Measurements from ENCODE around the gene XPO6.

XPO6 gene

DNA sequence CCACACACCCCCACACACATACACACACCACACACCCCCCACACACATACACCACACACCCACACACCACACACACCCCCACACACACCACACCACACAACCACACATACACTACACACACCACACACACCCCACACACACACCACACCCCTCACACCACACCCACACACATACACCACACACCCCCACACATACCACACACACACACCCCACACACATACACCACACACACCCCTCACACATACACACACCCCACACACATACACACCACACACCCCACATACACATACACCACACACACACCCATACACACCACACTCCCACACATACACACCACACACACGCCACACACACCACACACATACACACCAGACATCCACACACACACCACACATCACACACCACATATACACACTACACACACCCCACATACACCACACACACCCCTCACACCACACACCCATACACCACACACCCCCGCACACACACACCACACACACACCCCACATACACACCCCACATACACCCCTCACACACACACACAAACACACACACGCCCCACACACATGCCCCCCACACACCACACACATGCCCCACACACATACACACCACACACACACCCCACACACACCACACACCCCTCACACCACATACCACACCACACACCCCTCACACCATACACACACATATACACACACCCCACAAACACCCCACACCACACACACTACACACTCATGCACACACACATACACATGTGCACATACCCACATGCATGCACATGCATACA is 122.4 kb downstream of the XPO6 start:
- DNase-seq (ENCODE audit: low spot score), result no peak

DNA sequence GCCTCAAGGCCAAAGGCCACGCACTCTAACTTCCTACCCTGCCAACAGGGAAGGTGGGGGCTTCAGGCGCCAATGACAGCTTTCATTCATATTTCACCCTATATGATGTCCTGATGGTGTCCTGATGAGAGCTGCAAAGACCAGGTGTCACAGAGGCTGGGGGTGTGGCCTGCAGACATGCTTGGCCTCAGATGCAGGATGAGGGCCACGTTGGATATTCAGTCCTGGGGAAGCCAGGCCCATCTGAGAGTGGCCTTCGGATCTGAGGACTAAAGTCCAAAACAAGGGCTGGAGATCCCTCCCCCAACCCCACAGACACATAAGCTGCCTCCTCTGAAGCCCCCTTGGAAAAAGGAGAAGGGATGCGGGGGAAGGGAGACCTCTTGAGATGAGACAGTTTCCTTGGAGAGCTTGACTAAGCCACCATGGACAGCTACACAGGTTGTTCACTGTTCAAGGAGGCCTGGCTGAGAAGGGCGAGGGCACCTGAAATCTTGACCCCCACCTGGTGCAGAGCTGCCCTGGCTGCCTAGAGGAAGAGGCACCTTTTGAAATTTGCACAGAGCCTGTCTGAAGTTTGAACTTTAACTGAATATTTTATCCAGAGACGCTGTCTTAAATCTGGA is 124.0 kb downstream of the XPO6 start:
- DNase-seq (ENCODE audit: low spot score), result no peak

DNA sequence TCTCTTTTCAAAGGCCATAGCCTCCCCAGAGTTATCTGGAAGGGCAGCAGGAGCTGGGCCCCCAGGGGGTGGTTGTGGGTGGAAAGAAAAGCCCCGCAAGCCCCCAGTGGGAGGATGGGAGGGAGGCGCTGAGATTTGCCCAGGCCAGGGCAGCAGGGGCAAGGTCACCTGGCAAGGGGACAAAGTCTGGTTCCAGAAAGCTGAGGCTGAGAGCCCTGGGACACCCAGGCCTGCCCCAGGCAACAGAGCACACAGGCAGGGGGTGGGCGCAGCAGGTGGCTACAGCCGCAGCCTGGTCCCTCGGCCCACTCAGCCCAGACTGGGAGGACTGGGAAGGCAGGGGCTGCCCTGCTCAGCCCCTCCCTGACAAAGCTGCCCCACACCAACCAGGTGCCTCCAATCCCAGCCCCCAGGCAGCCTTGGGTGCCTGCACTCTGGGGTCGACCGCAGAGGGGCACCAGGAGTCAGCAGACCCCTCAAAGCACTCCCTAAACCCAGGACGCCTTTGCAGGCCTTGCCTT is 124.6 kb downstream of the XPO6 start:
- no peak for DNase-seq (ENCODE audit: low spot score)

DNA sequence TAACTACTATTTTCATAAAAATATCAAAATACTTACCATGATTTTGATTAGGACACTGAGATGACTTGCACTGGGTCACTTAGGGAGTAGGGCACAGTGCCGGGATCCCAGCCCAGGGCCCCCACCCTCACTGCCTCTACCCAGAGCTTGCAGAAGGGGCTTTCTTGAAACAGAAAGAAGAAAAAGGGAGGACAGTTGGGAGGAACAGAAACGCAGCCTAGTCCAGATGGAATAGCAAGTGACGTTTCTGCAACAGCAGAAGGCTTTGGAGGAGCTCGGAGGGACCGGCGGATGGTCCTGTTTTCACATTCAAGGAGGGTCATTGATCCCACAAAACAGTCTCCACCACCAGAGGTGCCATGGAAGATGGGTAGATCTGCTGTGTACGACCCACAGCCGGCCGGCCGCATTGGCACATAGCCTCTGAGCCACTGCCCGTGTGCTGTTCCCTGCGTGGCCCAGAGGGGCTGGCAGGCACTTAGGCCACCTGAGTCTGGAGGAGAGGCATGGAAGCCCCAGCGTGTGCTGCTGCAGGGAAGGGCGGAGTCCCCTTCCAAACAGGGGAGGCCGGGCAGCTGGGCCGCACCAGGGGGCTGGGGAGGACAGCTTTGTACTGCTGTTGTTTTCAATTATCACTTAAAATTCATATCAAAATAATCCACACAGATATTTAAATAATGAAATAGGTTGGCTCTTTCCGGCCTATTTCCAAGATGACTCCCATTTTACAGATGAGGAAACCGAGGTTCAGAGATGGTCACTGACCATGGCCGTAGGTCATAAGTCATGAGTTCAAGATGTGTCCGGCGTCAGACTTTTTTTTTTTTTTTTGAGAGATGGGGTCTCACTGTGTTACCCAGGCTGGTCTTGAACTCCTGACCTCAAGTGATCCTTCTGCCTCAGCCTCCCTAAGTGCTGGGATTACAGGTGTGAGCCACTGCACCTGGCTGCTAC is 125.3 kb downstream of the XPO6 start:
- DNase-seq (ENCODE audit: low spot score), result no peak

DNA sequence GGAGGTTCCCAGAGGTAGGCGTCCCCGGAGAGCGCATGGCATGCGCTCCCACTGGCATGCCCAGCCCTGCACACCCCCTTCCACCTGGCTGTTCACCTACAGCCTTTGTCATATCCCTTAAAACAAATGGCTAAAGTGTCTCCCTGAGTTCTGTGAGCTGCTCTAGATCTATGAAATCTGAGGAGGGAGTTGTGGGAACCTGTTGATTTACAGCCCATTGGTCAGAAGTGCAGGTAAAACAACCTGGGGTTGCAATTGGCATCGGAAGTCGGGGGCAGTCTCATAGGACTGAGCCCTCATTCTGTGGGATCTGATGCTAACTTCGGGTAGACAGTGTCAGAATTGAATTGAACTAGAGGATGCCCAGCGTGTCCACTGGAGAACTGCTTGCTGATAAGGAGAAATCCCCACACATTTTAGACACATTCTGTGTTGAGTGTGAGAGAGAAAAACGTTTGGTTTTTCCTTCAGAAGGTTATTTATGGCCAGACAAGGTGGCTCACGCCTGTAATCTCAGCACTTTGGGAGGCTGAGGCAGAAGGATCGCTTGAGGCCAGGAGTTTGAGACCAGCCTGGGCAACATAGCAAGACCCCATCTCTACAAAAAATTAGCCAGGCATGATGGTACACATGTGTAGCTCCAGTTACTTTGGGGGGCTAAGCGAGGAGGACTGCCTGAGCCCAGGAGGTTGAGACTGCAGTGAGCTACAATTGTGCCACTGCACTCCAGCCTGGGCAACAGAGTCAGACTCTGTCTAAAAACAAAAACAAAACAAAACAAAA is 126.2 kb downstream of the XPO6 start:
- no peak for DNase-seq (ENCODE audit: low spot score)

DNA sequence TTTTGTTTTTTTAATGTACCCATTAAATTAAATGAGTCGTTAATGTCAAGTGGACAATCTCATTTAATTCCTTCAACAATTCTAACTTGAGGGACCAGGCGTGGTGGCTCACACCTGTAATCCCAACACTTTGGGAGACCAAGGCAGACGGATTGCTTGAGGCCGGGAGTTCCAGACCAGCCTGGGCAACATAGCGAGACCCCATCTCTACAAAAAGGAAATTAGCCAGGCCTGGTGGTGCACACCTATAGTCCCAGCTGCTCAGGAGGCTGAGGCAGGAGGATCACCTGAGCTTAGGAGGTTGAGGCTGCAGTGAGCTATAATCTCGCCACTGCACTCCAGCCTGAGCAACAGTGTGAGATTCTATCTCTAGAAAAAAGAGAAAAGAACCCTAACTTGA is 127.6 kb downstream of the XPO6 start:
- no peak for DNase-seq (ENCODE audit: low spot score)

DNA sequence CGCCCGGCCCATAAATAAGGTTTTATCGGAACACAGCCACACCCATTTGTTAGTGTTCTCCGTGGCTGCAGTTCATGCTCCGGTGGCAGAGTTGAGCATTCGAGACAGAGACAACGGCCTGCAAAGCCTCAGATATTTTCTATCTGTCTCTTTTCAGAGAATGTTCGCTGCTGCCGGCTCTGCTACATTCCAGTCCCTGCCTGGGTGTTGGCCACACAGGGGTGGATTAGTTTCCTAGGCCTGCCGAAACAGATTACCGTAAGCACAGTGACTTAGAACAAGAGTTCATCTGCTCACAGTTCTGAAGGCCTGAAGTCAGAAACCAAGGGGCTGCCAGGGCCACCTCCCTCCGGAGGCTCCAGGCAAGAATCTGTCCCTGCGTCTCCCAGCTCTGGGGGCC is 129.1 kb downstream of the XPO6 start:
- no peak for DNase-seq (ENCODE audit: low spot score)

DNA sequence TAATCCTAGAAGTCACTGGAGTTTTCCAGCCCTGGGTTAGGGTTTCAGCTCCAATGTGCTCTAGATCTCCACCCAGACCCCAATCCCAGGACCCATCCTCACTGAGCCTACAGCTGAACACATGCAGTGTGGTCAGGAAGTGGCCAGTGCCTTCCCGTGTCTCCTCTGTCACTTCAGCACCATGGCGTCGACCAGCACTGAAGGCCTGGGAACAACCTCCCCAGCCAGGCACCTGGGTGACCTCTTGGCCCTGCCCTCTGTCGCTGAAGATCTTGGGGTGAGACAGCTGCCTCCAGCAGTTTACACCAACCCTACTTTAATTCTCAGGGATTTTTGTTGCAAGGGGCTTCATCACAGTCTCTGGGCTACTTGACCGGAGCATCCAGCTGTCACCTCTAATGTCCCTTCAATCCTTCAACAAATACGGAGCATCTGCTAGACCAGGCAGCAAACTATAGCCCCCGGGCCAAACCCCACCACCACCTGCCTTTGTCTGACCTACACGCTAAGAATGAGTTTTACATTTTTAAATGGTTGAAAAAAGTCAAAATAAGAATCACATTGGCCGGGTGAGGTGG is 130.3 kb downstream of the XPO6 start:
- DNase-seq (ENCODE audit: low spot score), result no peak

DNA sequence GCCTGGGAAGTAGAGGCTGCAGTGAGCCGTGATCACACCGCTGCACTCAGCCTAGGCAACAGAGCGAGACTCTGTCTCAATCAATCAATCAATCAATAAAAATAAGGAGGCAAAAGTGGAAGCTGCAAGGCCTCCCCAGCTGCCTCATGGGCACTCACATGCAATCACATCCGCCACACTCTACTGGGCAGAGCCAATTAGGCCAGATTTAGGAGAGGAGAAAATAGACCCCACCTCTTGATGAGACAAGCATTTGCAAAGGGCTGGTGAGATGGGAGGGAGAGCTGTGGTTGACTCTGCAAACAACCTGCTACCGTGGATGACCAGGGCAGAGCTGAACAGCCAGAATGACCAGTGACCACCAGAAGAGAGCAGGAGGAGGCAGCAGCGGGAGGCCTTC is 133.5 kb downstream of the XPO6 start:
- no peak for DNase-seq (ENCODE audit: low spot score)

DNA sequence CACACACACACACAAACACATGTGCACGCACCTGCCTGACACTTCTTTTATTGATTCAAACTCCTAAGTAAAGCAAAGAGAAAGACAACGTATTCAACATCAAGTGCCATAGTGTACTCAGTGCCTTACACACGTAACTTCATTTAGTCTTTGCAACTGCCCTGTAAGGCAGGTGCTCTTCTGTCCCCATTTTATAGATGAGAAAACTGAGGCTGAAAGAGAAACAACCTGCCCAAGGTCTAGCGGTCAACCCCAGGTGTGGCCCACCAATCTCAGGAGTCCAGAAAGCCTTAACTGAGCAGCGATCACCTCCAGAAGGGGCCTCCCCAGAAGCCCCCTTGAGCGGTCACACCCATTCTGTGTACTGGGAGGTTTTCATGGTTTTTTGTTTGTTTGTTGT is 137.9 kb downstream of the XPO6 start:
- no peak for DNase-seq (ENCODE audit: low spot score)

DNA sequence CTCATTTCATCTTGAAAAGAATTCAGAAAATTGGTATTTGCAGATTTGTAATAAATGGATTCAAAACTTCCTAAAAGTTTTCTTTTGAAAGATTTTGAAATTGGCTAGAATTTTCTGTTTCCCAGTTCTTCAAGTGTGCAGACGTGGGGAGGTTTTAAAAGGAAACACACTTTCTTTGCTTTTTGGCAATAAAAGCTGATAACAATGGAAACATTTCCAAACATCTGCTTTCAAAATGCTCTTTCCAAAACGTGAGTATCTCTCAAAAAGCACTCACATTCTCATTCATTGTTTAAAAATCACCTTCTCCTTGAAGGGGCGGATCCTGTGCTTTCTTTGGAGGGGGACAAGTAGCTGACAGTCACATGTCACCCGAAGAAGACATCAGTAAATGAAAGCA is 139.7 kb downstream of the XPO6 start:
- no peak for DNase-seq (ENCODE audit: low spot score)

DNA sequence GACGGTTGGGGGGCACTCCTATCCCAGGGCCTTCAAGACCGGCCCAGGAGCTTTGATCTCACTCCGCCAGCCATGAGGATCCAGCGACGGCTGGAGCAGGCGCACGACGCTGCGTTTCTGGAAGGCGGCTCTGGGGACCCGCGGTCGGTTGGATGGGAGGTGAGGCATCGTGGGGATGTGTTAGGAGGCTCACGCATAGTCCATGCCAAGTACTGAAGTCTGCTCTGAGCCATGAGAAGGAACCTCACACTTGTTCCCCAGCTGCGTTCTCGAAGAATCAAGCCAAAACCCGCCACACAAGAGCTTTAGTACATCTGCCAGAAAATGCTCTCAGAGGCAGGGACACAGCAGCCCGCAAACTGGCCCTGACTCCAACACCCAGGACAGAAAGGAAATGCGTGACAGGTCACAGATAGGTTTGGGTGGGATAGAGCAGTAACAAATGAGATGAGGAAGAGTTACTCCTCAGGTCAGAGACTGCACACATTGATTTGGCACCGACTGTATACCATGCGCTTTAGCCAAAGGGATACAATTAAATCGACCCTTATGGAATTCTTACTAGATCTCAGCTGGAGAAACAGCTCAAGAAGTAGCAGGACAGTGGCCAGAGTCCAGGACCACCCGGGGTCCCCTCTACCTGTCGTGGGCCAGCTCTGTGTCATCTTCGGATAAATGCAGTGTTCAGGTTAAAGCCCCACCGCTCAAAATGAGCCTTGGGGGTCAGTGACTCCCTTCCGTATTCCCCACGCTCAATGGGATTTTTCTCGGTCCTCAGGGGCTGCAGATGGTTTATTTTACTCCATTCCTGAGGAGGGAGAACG is 141.6 kb downstream of the XPO6 start:
- DNase-seq (ENCODE audit: low spot score), result no peak

DNA sequence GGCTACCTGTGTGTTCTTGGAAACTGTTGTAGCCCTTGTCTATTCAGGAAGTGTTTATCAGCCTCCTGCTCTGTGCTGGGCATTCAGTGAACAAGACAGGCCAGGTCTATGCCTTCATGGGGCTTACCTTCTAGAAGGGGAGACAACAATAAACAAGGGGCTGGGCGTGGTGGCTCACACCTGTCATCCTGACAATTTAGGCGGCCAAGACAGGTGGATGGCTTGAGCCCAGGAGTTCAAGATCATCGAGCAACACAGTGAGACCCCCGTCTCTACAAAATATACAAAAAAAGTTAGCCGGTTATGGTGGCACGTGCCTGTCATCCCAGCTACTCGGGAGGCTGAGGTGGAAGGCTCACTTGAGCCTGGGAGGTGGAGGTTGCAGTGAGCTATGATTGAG is 142.8 kb downstream of the XPO6 start:
- DNase-seq (ENCODE audit: low spot score), result no peak

DNA sequence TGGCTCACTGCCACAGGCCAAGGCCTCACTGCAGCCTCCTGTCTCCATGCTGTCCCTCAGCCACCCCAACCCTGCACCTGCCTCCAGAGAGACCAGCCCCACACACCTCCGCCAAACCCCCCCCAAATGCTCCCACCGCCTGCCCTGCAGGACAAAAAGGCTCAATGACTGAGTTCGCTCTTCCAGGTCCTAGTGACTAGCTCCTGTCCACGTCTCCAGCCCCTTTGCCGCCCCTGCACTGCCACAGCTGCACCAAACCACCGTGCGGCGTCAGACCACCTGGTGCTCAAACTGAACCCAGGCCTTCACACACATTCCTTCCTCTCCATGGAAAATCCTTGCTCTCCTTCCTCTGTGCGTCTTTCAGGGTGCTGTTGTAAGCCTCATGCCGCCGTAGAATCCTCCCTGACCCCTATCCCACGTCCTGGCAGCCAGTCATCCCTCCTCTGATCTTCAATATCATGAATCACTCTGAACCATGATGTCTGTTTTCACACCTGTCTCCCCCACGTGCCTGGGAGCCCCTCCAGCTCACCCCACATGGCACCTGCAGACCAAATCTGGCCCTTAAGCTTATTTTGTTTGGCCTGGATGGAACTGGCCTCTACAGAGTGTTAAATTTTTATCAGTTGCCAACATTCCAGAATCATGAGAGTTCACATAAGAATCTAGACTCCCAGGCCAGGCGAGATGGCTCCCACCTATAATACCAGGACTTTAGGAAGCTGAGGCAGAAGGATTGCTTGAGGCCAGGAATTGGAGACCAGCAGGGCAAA is 144.0 kb downstream of the XPO6 start:
- peak; percentile 29 for DNase-seq (ENCODE audit: low spot score)

DNA sequence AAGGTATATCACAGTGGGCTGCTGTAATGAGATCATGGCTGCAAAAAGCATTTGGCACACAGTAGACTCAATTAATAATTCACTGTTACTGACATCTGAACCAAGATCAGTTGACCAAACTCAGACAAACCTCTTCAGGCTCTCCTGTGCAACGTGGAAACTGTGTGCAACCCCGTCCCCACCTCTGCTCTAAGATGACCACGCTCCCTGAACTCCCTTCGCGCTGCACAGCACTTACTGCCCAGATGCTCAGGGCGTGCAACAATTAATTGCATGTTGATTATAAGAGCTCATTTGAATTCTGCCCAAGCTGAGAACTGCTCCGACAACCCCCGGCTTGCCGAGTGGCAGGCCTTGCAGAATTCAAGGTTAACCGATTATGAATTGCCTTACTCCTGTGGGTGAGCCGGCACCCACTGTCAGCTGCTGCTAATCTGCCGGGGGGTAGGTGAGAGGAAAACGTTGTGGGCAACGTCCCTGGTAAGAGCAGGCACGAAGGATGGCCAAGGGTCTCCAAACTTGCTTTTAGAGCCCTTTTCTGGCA is 147.0 kb downstream of the XPO6 start:
- DNase-seq (ENCODE audit: low spot score), result no peak

DNA sequence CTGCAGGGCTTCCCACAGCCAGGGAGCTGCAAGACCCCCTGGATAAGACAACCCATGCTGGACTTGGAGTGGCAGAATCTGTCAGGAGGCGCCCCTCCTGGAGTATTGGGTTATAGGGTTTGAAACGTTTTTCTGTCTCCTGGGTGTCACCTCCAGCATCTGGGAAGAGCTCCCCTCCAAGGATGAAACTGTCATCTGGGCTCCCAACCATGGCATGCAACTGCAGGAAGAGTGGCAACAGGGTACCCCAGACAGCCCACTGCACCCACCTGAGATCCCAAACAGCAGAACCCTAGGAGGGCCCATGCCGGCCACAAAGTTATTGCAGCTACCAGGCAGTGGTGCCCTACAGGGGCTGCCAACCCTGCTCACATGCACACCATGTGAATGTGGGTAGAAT is 147.6 kb downstream of the XPO6 start:
- no peak for DNase-seq (ENCODE audit: low spot score)

DNA sequence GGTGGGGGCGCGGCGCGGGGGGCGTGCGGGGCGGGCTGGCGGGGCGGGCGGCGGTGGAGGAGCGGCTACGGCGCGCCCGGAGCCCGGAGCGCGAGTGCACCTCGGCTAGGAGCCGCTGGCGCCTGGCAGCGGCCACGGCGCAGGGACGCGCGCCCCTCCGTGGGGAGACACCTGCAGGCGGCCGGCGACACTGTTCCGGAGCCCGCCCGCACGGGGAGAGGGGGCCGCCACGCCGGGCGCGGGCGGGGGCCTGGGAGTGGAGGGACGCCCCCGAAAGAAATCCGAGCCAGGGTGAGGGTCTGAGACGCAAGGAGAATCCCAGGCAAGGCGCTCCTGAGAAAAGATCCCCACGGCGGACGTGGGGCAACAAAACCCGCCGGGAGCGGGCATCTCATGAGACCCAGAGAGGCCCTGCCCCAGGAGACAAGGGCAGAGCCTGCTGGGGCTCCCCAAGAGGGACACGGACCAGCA is 148.1 kb downstream of the XPO6 start, which contains the start of gene GSG1L:
TSS of gene GSG1L (minus strand) at position 124 of the 471 bp plus-strand sequence. CDS start 290 bp downstream, outside the sequence.
- no peak for DNase-seq (ENCODE audit: low spot score)

DNA sequence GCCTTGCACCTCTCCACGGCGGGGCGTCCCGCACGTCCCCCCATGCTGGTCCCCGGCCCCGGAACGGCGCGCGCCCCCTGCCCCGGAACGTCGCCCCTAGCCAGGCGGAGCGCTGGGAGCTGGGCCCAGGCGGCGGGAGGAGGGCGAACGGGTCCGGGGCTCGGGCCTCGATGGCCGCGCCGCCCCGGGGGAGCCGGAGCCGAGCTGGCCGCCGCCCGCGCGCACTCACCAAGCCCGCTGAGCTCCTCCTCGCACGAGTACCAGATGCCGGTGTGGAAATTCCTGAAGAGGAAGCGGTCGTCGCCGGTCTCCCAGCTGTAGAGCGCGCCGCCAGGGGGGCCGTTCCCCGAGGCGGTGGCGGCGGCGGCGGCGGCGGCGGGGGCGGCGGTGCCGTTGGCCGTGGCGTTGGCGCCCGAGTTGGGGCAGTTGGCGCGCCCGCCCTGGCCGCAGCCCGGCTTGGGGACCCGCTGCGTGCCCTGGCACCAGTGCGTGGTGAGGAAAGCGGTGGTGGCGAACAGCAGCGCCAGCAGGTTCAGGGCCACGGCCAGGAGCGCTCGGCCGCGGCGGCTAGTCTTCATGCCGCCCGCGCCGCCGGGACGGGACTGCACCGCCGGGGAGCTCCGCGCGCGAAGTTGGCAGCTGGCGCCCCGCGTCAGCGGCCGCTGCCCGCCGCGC is 148.8 kb downstream of the XPO6 start:
- DNase-seq (ENCODE audit: low spot score), result no peak
